Tibial nerve (tissue), 4 donors: Measurements from ENCODE around the gene RAB3GAP2. TPM values are rescaled to one million over a fixed set of nuclear protein-coding genes. Genes with fewer than 3 reads are reported as not detected.
"Not testable (repeated sequence)": the region's sequence is repeated elsewhere in the genome, so short reads cannot be mapped to it uniquely, and the experiment has no call there.

ENCODE experiments used
- DNase-seq, 2 donors: peaks; one replicate each; pipeline ENCODE4 v3.0.0-alpha.2; 2019; ENCODE audit warnings: low spot score in 2 of 2
- H3K27ac ChIP-seq, 4 donors: fragments of 200-600 bp; sonication (generic) in 3 of 4; one replicate each; pipeline ENCODE4 v1.5.1; 2017 to 2019; ENCODE audit warnings: mild to moderate bottlenecking in 1 of 4
- H3K27me3 ChIP-seq, 2 donors: fragments of 200-600 bp; sonication (generic) in 1 of 2; one replicate each; pipeline versions ENCODE4 v1.5.1 to v1.6.0; 2017 to 2019
- H3K36me3 ChIP-seq, 3 donors: fragments of 200-600 bp; sonication (generic); one replicate each; pipeline ENCODE4 v1.5.1; 2018 to 2019
- H3K4me1 ChIP-seq, 4 donors: fragments of 200-600 bp; sonication (generic) in 3 of 4; one replicate each; pipeline ENCODE4 v1.5.1; 2017 to 2019
- H3K4me3 ChIP-seq, 4 donors: fragments of 200-600 bp; sonication (generic) in 3 of 4; one replicate each; pipeline ENCODE4 v1.5.1; 2017 to 2019; ENCODE audit warnings: mild to moderate bottlenecking in 1 of 4, moderate library complexity in 1 of 4
- H3K9me3 ChIP-seq, 4 donors: fragments of 200-600 bp; sonication (generic) in 3 of 4; one replicate each; pipeline ENCODE4 v1.5.1; 2017 to 2019
- CTCF ChIP-seq, 5 experiments: fragments of 200-600 bp in 3 of 5; fragments of 450-650 bp in 2 of 5; sonication (generic) in 3 of 5; IDR thresholded peaks; one replicate each; pipeline ENCODE4 v1.5.1; 2016 to 2019; ENCODE audit warnings: antibody characterized with exemption in 5 of 5, mild to moderate bottlenecking in 3 of 5, moderate library complexity in 2 of 5
- EP300 ChIP-seq, 2 donors: sonication (generic); formaldehyde crosslinking; IDR thresholded peaks; one replicate each; pipeline ENCODE4 v1.6.1; 2017; ENCODE audit warnings: antibody characterized with exemption in 2 of 2, mild to moderate bottlenecking in 1 of 2
- POLR2A ChIP-seq, 2 donors: fragments of 450-650 bp; IDR thresholded peaks; one replicate each; pipeline ENCODE4 v1.6.1; 2017; ENCODE audit warnings: antibody characterized with exemption in 2 of 2, mild to moderate bottlenecking in 2 of 2, moderate library complexity in 2 of 2
- WGBS, 2 donors: methylation state at CpG; one replicate each; pipeline ENCODE4 v1.1.5; 2018; 5-methylcytosine and 5-hydroxymethylcytosine counted together
- total RNA-seq, 4 donors: library from RNA; depleted of rRNA; stranded (reverse); fragments of >200 nt; gene quantifications; one replicate each; pipeline ENCODE4 v1.1.0, GENCODE V29; 2016

The RAB3GAP2 gene
- total RNA-seq, 4 donors from 2014 or later: 30.6 to 36.8 (median 31.2) TPM

- H3K27ac ChIP-seq: no peak overlapping the region
- TF ChIP-seq CTCF (IDR thresholded peaks at IDR 0.05) (no peak), POLR2A (IDR thresholded peaks at IDR 0.05) (no peak), EP300 (IDR thresholded peaks at IDR 0.05) (no peak)
- WGBS, 2 donors: 77 to 93% methylated on average over 4 of the region's 4 CpGs
Measured at GRCh38 chr1:220166853-220167252, 105.4 kb downstream of the RAB3GAP2 start.

GRCh38 chr1:220164517-220164916, 107.7 kb downstream of the RAB3GAP2 start:
- WGBS, 2 donors: 62 to 69% methylated on average over 2 of the region's 2 CpGs
- peaks cover 0 to 81% (median 15%) of the 10 kb centered on the region in 3 donors for H3K36me3 ChIP-seq
- TF ChIP-seq POLR2A (IDR thresholded peaks at IDR 0.05) (no peak), CTCF (IDR thresholded peaks at IDR 0.05) (no peak), EP300 (IDR thresholded peaks at IDR 0.05) (no peak)
- H3K9me3 ChIP-seq: no peaks in the 10 kb centered on the region
- no peak overlapping the region for H3K4me3 ChIP-seq
- no peaks in the 10 kb centered on the region for H3K4me1 ChIP-seq
- DNase-seq: no peak
- no peaks in the 10 kb centered on the region for H3K27me3 ChIP-seq
- H3K27ac ChIP-seq: no peak overlapping the region

More at GRCh38 chr1:220166853-220167252, 105.4 kb downstream of the RAB3GAP2 start:
- H3K4me1 ChIP-seq: no peaks in the 10 kb centered on the region
- H3K27me3 ChIP-seq: no peaks in the 10 kb centered on the region
- no peak overlapping the region for H3K4me3 ChIP-seq
- H3K9me3 ChIP-seq: no peaks in the 10 kb centered on the region
- DNase-seq: no peak
- peaks cover 0 to 82% (median 26%) of the 10 kb centered on the region in 3 donors for H3K36me3 ChIP-seq

GRCh38 chr1:220164116-220164515, 108.1 kb downstream of the RAB3GAP2 start:
- Histone ChIP-seq H3K36me3 (peaks cover 0 to 78% (median 15%) of the 10 kb centered on the region in 3 donors), H3K27me3 (no peaks in the 10 kb centered on the region), H3K4me1 (no peaks in the 10 kb centered on the region), H3K27ac (no peak overlapping the region), H3K4me3 (no peak overlapping the region), H3K9me3 (no peaks in the 10 kb centered on the region)
- TF ChIP-seq CTCF (IDR thresholded peaks at IDR 0.05) (no peak), EP300 (IDR thresholded peaks at IDR 0.05) (no peak), POLR2A (IDR thresholded peaks at IDR 0.05) (no peak)
- 86 to 94% methylated on average over 1 of the region's 1 CpG for whole genome bisulfite sequencing, 2 donors
- no peak for DNase-seq

- H3K9me3 ChIP-seq: no peaks in the 10 kb centered on the region
- no peak overlapping the region for H3K27ac ChIP-seq
- no peaks in the 10 kb centered on the region for H3K27me3 ChIP-seq
- DNase-seq: no peak
- H3K36me3 ChIP-seq: peaks cover 0 to 74% (median 0%) of the 10 kb centered on the region in 3 donors
- no peaks in the 10 kb centered on the region for H3K4me1 ChIP-seq
- no peak overlapping the region for H3K4me3 ChIP-seq
- TF ChIP-seq CTCF (IDR thresholded peaks at IDR 0.05) (no peak), POLR2A (IDR thresholded peaks at IDR 0.05) (no peak), EP300 (IDR thresholded peaks at IDR 0.05) (no peak)
- WGBS, 2 donors: 83 to 100% methylated on average over 1 of the region's 1 CpG
Measured at GRCh38 chr1:220160027-220160426, 112.2 kb downstream of the RAB3GAP2 start.

GRCh38 chr1:220159041-220159440, 113.2 kb downstream of the RAB3GAP2 start:
- DNase-seq: no peak
- no peaks in the 10 kb centered on the region for H3K4me1 ChIP-seq
- no peak overlapping the region for H3K27ac ChIP-seq
- 94 to 98% methylated on average over 3 of the region's 3 CpGs for WGBS, 2 donors
- no peaks in the 10 kb centered on the region for H3K27me3 ChIP-seq
- H3K4me3 ChIP-seq: no peak overlapping the region
- H3K36me3 ChIP-seq: peaks cover 0 to 73% (median 0%) of the 10 kb centered on the region in 3 donors
- no peaks in the 10 kb centered on the region for H3K9me3 ChIP-seq
- no peak for TF ChIP-seq CTCF (IDR thresholded peaks at IDR 0.05)
- no peak for TF ChIP-seq POLR2A (IDR thresholded peaks at IDR 0.05)
- no peak for TF ChIP-seq EP300 (IDR thresholded peaks at IDR 0.05)

GRCh38 chr1:220158530-220158929, 113.7 kb downstream of the RAB3GAP2 start:
- H3K36me3 ChIP-seq: peaks cover 0 to 76% (median 0%) of the 10 kb centered on the region in 3 donors
- 97% methylated on average over 7 of the region's 7 CpGs for WGBS, 2 donors
- H3K9me3 ChIP-seq, H3K4me3 ChIP-seq, DNase-seq, H3K27me3 ChIP-seq, H3K4me1 ChIP-seq, H3K27ac ChIP-seq: not testable (repeated sequence)
